Measurements from ENCODE around the gene SKP2.

GRCh38 chr5:36153726-36154125 lies 1.8 kb downstream of the SKP2 start:
- no peak for TF ChIP-seq OSR1 (CRISPR knock-in tag; IDR thresholded peaks at IDR 0.05)
- no peak for TF ChIP-seq ISL1 (CRISPR knock-in tag; IDR thresholded peaks at IDR 0.05)
- no peak for TF ChIP-seq ZNF8 (CRISPR knock-in tag; IDR thresholded peaks at IDR 0.05)
- no peak for TF ChIP-seq ZFP30 (CRISPR knock-in tag; IDR thresholded peaks at IDR 0.05)

Measured in SK-N-SH treated with all-trans-retinoic acid at 6 μM for 48 hours (cell line).